ENCODE data around the gene PAFAH1B1.

Gene PAFAH1B1

GRCh38 chr17:2722611-2723010 lies 129.2 kb downstream of the PAFAH1B1 start:
- DNase-seq (ENCODE audit: low read depth) = no peak

GRCh38 chr17:2723505-2723996 lies 130.1 kb downstream of the PAFAH1B1 start:
- no peak for DNase-seq (ENCODE audit: low read depth)

- DNase-seq (ENCODE audit: low read depth) = no peak
Observed at GRCh38 chr17:2723997-2724783, 130.7 kb downstream of the PAFAH1B1 start.

- peak; percentile 37 for DNase-seq (ENCODE audit: low read depth)
Observed at GRCh38 chr17:2724784-2725164, 131.3 kb downstream of the PAFAH1B1 start.

GRCh38 chr17:2730764-2731353 lies 137.4 kb downstream of the PAFAH1B1 start:
- no peak for DNase-seq (ENCODE audit: low read depth)

GRCh38 chr17:2731807-2732206 lies 138.4 kb downstream of the PAFAH1B1 start:
- DNase-seq (ENCODE audit: low read depth) = no peak

- no peak for DNase-seq (ENCODE audit: low read depth)
Observed at GRCh38 chr17:2734939-2735338, 141.5 kb downstream of the PAFAH1B1 start.

Data from iris pigment epithelial cell (primary cell).